Measurements from ENCODE around the gene SMKR1. TPM values are rescaled to one million over a fixed set of nuclear protein-coding genes. Genes with fewer than 3 reads are reported as not detected.

SMKR1 gene
- total RNA-seq (2021; ENCODE audit: unreplicated experiment) (1.4 TPM), Bru-seq, nascent RNA (percentile 22 among the genes with signal in this experiment), BruChase-seq, experiment 1, labeled RNA remaining after a 2-hour chase (percentile 28 among the genes with signal in this experiment), BruChase-seq, experiment 2, labeled RNA remaining after a 6-hour chase (percentile 23 among the genes with signal in this experiment)
- 2.0 TPM for polyA plus RNA-seq (2012; ENCODE audit: insufficient read length)
- long read RNA-seq, partial matches to known transcripts = 0 of 2 reads
- long read RNA-seq, other reads (novel, unspliced or antisense) = 0 of 2 reads

DNA sequence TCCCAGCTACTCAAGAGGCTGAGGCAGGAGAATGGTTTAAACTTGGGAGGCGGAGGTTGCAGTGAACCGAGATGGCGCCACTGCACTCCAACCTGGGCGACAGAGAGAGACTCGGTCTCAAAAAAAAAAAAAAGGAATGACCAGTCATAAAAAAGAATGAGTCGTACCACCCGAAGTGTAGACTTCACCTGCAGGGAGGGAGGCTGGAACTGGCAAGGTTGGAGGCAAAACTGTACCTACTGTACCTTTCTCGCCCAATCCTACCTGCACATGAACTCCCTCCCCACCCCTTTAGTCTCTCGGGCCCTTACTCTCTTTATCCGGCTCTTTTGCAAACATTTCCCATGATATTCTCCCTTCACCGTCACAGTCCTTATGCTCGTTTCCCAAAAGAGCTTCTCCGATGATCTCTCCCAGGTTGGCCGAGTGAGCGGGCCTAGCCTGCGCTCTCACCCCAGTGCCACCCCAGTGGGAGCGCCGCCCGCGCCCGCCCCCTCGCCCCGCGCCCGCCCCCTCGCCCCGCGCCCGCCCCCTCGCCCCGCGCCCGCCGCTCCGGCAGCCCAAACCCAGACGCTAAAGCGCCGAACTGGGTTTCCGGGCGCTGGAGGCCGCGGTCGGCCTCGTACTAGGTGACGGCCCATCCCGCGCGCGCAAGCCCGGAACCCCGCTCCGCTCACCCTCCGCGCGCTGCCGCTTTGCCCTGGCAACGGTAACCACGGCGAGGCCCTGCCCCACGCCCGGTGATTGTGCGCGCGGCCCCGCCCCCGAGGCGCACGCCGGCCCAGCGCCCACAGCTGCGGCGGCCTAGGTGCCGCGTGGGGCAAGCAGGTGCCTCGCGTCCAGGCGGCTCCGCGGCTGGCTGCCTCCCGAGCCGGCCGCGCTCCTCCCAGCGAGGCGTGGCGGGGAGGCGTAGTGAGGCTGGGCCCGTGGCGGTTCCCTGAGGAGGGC is at the start of gene SMKR1:
TSS of gene SMKR1 (plus strand) at position 772 of the 948 bp plus-strand sequence. CDS start 294 bp downstream, outside the sequence.
- H3K27me3 ChIP-seq (ENCODE audit: control insufficient read depth, insufficient read depth, low read length) = no peaks in the 10 kb centered on the region
- no peak for DNase-seq (ENCODE audit: low read depth, low spot score)
- H3K4me3 ChIP-seq (ENCODE audit: low read depth in 2 of 2, low read length in 2 of 2) = peak within 1 kb of the TSS; percentile 55 to 61
- H3K27ac ChIP-seq (ENCODE audit: low read length) = no peak within 1 kb of the TSS
- CTCF ChIA-PET = interaction anchor here (0.7 kb wide), 1 partner anchor 56 kb away, joined by 5 read pairs; no protein-coding TSS in a partner anchor
- peak; percentile 85 for ATAC-seq
- TF ChIP-seq POLR2AphosphoS5 (IDR thresholded peaks at IDR 0.05; ENCODE audit: low read depth, low read length) = no peak
- TF ChIP-seq, protein P1, sequence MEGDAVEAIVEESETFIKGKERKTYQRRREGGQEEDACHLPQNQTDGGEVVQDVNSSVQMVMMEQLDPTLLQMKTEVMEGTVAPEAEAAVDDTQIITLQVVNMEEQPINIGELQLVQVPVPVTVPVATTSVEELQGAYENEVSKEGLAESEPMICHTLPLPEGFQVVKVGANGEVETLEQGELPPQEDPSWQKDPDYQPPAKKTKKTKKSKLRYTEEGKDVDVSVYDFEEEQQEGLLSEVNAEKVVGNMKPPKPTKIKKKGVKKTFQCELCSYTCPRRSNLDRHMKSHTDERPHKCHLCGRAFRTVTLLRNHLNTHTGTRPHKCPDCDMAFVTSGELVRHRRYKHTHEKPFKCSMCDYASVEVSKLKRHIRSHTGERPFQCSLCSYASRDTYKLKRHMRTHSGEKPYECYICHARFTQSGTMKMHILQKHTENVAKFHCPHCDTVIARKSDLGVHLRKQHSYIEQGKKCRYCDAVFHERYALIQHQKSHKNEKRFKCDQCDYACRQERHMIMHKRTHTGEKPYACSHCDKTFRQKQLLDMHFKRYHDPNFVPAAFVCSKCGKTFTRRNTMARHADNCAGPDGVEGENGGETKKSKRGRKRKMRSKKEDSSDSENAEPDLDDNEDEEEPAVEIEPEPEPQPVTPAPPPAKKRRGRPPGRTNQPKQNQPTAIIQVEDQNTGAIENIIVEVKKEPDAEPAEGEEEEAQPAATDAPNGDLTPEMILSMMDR (IDR thresholded peaks at IDR 0.05) = peak; percentile 25; the same call in 1 of the 2 replicates
- TF ChIP-seq, protein P2, sequence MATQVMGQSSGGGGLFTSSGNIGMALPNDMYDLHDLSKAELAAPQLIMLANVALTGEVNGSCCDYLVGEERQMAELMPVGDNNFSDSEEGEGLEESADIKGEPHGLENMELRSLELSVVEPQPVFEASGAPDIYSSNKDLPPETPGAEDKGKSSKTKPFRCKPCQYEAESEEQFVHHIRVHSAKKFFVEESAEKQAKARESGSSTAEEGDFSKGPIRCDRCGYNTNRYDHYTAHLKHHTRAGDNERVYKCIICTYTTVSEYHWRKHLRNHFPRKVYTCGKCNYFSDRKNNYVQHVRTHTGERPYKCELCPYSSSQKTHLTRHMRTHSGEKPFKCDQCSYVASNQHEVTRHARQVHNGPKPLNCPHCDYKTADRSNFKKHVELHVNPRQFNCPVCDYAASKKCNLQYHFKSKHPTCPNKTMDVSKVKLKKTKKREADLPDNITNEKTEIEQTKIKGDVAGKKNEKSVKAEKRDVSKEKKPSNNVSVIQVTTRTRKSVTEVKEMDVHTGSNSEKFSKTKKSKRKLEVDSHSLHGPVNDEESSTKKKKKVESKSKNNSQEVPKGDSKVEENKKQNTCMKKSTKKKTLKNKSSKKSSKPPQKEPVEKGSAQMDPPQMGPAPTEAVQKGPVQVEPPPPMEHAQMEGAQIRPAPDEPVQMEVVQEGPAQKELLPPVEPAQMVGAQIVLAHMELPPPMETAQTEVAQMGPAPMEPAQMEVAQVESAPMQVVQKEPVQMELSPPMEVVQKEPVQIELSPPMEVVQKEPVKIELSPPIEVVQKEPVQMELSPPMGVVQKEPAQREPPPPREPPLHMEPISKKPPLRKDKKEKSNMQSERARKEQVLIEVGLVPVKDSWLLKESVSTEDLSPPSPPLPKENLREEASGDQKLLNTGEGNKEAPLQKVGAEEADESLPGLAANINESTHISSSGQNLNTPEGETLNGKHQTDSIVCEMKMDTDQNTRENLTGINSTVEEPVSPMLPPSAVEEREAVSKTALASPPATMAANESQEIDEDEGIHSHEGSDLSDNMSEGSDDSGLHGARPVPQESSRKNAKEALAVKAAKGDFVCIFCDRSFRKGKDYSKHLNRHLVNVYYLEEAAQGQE (IDR thresholded peaks at IDR 0.05; ENCODE audit: insufficient read depth in 1 of 2, low read depth in 2 of 2, low read length in 1 of 2) = no peak
- BruUV-seq (replicated peaks) = no TSS peak
- no peaks in the 10 kb centered on the region for H3K4me1 ChIP-seq (ENCODE audit: control insufficient read depth, insufficient read depth, low read length)
- H3K9me3 ChIP-seq (ENCODE audit: control insufficient read depth, insufficient read depth, low read depth, low read length) = no peaks in the 10 kb centered on the region
- in situ Hi-C loops (cut with HindIII; ENCODE audit: low pct_unique_long_range_greater_than_20kb, low sequenced_read_pairs) (no loop called here), intact Hi-C loops (cut with micrococcal nuclease; ENCODE audit: unreplicated experiment) (no loop called here)
- no peaks in the 10 kb centered on the region for H3K36me3 ChIP-seq (ENCODE audit: control insufficient read depth, insufficient read depth, low read length)
- POLR2A ChIA-PET = interaction anchor here (0.7 kb wide), 1 partner anchor 103 kb away, joined by 7 read pairs; no protein-coding TSS in a partner anchor

DNA sequence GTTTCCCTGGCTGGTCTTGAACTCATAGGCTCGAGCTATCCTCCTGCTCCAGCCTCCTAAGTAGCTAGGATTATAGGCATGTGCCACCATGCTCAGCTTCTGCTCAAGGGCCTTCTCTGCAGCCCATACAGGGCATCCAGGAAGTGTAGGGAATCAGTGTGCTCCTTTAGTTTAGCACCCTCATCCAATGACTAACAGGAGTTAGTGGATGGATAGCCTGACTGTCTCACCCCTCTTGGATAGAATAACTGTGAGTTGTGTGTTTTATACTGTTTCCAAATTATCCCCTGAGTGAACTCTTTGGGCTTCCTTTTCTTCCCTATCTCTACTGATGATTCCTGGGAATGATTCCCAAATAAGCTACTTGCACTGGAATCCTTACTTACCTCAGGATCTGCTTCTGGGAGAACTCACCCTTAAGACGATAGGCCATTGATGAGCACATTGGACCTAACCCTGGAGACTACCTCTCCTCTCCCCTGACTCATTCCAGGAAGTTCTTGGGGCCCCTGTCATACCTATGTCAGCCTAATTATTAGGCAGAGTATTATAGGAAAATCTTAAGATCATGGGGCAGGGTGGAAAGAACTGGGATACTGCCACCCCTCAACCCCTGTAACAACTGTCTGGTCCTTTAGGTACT is 49.6 kb upstream of the SMKR1 start:
- Histone ChIP-seq H3K9me3 (ENCODE audit: control insufficient read depth, insufficient read depth, low read depth, low read length) (peaks cover 3% of the 10 kb centered on the region; the same call in 1 of the 2 replicates), H3K4me3 (ENCODE audit: low read depth in 2 of 2, low read length in 2 of 2) (no peak overlapping the region), H3K4me1 (ENCODE audit: control insufficient read depth, insufficient read depth, low read length) (no peaks in the 10 kb centered on the region), H3K27me3 (ENCODE audit: control insufficient read depth, insufficient read depth, low read length) (no peaks in the 10 kb centered on the region), H3K27ac (ENCODE audit: low read length) (no peak overlapping the region), H3K36me3 (ENCODE audit: control insufficient read depth, insufficient read depth, low read length) (no peaks in the 10 kb centered on the region)
- no peak for ATAC-seq
- no peak for DNase-seq (ENCODE audit: low read depth, low spot score)
- in situ Hi-C loops (cut with HindIII; ENCODE audit: low pct_unique_long_range_greater_than_20kb, low sequenced_read_pairs) = no loop called here
- BruUV-seq (replicated peaks) = no TSS peak
- TF ChIP-seq, protein P1 (IDR thresholded peaks at IDR 0.05) = no peak
- TF ChIP-seq SIN3A (IDR thresholded peaks at IDR 0.05; ENCODE audit: borderline replicate concordance, insufficient read depth, low read depth, low read length) (no peak), TCF7L2 (IDR thresholded peaks at IDR 0.05; ENCODE audit: low read depth, low read length) (no peak), POLR2AphosphoS5 (IDR thresholded peaks at IDR 0.05; ENCODE audit: low read depth, low read length) (no peak)
- TF ChIP-seq, protein P2 (IDR thresholded peaks at IDR 0.05; ENCODE audit: insufficient read depth in 1 of 2, low read depth in 2 of 2, low read length in 1 of 2) = no peak
- ChIA-PET CTCF (no interaction called here), POLR2A (no interaction called here)
- intact Hi-C loops (cut with micrococcal nuclease; ENCODE audit: unreplicated experiment) = no loop called here

All from Panc1 (cell line).